ENCODE measurements around the gene BCL3.

GRCh38 chr19:44741258-44741731 lies 7.2 kb upstream of the BCL3 start:
- TF ChIP-seq POLR2A (IDR thresholded peaks at IDR 0.05; ENCODE audit: low read length) = no peak
- no peak for TF ChIP-seq GATA1 (IDR thresholded peaks at IDR 0.05; ENCODE audit: low read depth, low read length)

All from erythroblast (primary cell).